22Rv1 (cell line): ENCODE results near the gene PMIS2.
"Not testable (repeated sequence)": the region's sequence is repeated elsewhere in the genome, so short reads cannot be mapped to it uniquely, and the experiment has no call there.

ENCODE experiments used
- H3K27ac ChIP-seq: fragments of 450-650 bp; 2 replicates; pipeline ENCODE4 v1.5.1; 2017
- CTCF ChIP-seq: fragments of 450-650 bp; IDR thresholded peaks from 2 replicates; pipeline ENCODE4 v1.5.1; 2017; ENCODE audit warnings: mild to moderate bottlenecking
- ZFX ChIP-seq: fragments of 450-650 bp; IDR thresholded peaks from 2 replicates; pipeline ENCODE4 v1.6.1; 2017; ENCODE audit warnings: antibody characterized with exemption, borderline replicate concordance

PMIS2 gene

DNA sequence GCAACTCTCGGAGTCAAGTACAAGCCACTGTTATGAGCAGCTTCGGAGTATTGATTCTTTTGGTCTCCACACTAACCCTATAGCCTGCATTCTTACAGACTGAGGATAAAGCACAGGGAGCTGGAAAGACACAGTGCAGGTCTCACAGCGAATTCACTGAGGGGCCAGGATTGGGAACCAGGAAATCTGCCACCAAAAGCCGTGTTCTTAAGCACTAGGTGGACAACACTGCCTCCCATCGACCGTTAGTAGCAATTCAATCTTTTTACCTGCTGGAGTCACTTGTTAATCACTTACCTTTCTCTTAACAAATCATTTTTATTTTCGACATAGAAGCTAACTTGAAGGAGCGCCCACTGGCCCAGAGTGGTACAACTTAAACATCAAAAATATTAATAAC, 6.3 kb downstream of the PMIS2 start:
- H3K27ac ChIP-seq = no peak overlapping the region
- no peak for TF ChIP-seq ZFX
- TF ChIP-seq CTCF = peak; percentile 61

DNA sequence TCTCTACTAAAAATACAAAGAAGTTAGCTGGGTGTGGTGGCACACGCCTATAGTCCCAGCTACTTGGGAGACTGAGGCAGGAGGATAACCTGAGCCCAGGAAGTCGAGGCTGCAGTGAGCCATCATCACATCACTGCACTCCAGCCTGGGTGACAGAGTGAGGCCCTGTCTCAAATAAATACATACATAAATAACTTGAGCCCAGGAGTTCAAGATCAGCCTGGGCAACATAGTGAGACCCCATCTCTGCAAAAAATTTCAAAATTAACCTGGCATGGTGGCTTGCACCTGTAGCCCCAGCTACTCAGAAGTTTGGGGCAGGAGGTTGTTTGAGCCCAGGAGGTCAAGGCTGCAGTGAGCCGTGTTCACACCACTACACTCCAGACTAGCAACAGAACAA, 9.1 kb downstream of the PMIS2 start:
- H3K27ac ChIP-seq = not testable (repeated sequence)

GRCh38 chr19:35595928-35596327, 10.0 kb downstream of the PMIS2 start:
- no peak overlapping the region for H3K27ac ChIP-seq
- no peak for TF ChIP-seq ZFX
- no peak for TF ChIP-seq CTCF

- TF ChIP-seq CTCF (no peak), ZFX (no peak)
- no peak overlapping the region for H3K27ac ChIP-seq
These were observed 10.5 kb downstream of the PMIS2 start for GRCh38 chr19:35596366-35596999.

GRCh38 chr19:35601971-35602370, 16.0 kb downstream of the PMIS2 start:
- TF ChIP-seq CTCF (no peak), ZFX (no peak)
- no peak overlapping the region for H3K27ac ChIP-seq

- not testable (repeated sequence) for H3K27ac ChIP-seq
These were observed 18.5 kb downstream of the PMIS2 start for GRCh38 chr19:35604436-35604835.

- not testable (repeated sequence) for H3K27ac ChIP-seq
These were observed 21.2 kb downstream of the PMIS2 start for GRCh38 chr19:35607170-35607569.

GRCh38 chr19:35607661-35608060, 21.7 kb downstream of the PMIS2 start:
- TF ChIP-seq ZFX = no peak
- TF ChIP-seq CTCF = no peak

DNA sequence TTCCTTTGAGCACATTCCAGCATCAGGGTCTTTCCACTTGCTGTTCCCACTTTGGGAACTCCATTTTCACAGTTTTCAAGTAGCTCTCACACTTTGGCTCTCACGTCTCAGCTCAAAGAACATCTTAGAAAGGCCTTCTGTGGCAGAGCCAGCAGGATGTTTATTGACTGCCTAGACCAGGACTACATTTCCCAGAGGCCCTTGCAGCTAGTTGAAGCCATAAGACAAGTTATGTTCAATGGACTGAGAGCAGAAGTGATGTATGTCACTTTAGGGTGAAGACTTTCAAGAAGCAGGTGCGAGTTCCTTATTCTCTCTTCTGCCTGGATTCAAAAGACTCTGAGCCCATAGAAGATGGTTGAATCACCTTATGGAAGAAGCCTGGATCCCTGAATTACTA, 22.3 kb downstream of the PMIS2 start:
- no peak for TF ChIP-seq ZFX
- TF ChIP-seq CTCF = no peak
- no peak overlapping the region for H3K27ac ChIP-seq

More at GRCh38 chr19:35607661-35608060, 21.7 kb downstream of the PMIS2 start:
- H3K27ac ChIP-seq = no peak overlapping the region
